Measurements from ENCODE around the gene PLXNA2.

DNA sequence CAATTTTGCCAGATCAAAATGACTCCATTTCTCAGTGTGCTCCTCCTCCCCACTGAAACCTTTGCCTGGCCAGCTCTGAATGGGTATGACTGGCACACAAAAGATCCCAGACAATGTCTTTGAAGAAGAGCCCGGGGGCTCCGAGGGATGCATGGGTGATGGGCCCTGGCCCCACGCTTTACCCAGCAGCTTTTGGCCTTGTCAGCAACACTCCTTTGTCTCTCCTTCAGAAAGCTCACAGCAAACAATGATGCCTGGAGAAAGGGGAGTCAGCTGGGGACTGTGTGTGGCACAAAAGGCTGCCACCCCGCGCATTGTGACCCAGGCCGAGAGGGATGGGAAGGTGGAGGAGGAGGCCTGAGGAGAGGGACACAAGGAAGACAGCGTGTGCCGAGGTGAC lies 45.9 kb downstream of the PLXNA2 start:
- TF ChIP-seq, protein P1, sequence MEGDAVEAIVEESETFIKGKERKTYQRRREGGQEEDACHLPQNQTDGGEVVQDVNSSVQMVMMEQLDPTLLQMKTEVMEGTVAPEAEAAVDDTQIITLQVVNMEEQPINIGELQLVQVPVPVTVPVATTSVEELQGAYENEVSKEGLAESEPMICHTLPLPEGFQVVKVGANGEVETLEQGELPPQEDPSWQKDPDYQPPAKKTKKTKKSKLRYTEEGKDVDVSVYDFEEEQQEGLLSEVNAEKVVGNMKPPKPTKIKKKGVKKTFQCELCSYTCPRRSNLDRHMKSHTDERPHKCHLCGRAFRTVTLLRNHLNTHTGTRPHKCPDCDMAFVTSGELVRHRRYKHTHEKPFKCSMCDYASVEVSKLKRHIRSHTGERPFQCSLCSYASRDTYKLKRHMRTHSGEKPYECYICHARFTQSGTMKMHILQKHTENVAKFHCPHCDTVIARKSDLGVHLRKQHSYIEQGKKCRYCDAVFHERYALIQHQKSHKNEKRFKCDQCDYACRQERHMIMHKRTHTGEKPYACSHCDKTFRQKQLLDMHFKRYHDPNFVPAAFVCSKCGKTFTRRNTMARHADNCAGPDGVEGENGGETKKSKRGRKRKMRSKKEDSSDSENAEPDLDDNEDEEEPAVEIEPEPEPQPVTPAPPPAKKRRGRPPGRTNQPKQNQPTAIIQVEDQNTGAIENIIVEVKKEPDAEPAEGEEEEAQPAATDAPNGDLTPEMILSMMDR (IDR thresholded peaks at IDR 0.05), result no peak
- TF ChIP-seq POLR2A (IDR thresholded peaks at IDR 0.05; ENCODE audit: low read depth) (no peak), EP300 (IDR thresholded peaks at IDR 0.05) (no peak)
